ENCODE measurements around the gene VAV3.

The VAV3 gene

DNA sequence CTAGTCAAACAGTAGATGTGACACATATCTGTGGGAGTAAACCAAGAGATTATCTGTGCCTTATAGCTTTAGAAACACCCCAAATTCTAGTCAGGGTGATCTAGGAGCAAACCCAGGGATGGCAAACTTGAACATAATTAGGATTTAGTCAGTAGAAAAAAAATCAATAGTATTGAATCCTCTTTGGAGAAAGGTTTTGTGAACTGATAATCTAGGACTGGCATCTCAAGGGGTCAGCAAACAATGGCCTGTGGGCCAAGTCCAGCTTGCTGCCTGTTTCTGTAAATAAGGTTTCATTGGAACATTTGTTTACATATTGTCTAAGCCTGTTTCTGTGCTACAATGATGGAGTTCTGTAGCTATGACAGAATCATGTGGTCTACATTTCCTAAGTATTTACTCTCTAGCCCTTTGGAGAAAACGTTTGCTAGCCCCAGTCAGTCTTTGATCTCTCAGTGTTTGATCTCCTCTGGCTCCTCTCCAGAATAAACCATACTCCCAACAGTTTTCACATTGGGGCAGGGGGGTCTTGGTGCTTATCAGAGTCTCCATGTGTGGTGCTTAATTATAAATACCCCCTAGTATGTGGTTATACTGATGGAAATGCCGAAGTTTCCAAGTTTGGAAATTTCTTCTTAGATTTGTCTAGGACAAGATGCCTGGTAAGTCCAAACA lies 438.3 kb downstream of the VAV3 start:
- DNase-seq, result no peak

GRCh38 chr1:107525961-107526360 lies 439.0 kb downstream of the VAV3 start:
- no peak for DNase-seq

- DNase-seq, result no peak
Measured at GRCh38 chr1:107525145-107525544, 439.8 kb downstream of the VAV3 start.

DNA sequence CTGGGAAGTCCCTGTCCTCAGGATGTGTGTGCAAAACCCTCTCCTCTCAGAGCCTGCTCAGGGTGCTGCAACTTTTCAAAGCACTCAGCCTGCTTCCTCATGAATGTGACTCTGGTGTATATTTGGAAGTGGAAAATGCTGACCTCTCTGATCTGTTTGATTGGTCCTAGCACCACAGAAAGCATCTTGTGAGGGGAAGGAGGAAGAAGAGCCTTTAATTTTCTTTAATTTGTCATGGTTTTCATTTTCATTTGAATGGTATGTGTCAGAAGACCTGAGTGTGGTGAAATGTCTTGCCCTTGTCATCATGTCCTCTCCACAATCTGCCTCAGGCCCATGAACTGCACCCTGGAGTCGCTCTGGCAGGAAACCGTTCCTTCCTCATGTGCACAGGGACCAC lies 440.7 kb downstream of the VAV3 start:
- DNase-seq, result no peak

- DNase-seq, result no peak
Measured at GRCh38 chr1:107523736-107524135, 441.2 kb downstream of the VAV3 start.

GRCh38 chr1:107523061-107523460 lies 441.9 kb downstream of the VAV3 start:
- no peak for DNase-seq
